ENCODE results near the gene EML6. TPM values are rescaled to one million over a fixed set of nuclear protein-coding genes. Genes with fewer than 3 reads are reported as not detected.

Gene EML6
- total RNA-seq, 2 donors from 2014 or later, result 1.4 to 2.1 TPM

DNA sequence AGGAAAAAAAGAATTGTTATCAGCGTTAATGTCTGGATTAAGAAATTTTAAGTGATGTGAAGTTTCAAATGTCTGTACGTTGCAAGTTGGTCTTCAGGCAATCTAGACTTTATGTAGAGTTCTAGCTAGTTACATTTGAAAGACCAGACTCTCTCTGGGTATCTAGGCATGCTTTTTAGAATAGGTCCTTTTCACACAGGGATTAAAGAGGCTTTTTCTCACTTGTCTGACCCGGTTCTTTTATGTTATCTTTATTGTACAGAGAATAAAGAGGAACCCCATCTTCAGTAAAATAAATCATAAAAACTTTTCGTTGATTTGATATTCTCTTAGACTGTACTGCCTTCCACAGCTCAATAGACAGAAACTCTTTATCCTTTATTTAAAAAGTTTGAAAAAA lies 8.5 kb upstream of the EML6 start:
- peaks cover 34% of the 10 kb centered on the region for H3K27me3 Mint-ChIP-seq (ENCODE audit: insufficient read depth)
- no peaks in the 10 kb centered on the region for H3K36me3 Mint-ChIP-seq (ENCODE audit: low read depth)
- H3K4me3 Mint-ChIP-seq, result no peak overlapping the region
- Histone ChIP-seq H3K4me3 (ENCODE audit: low read length) (no peak overlapping the region), H3K4me1 (ENCODE audit: control insufficient read depth, insufficient read depth, low read length) (no peaks in the 10 kb centered on the region), H3K9me3 (ENCODE audit: control insufficient read depth, low read length) (no peaks in the 10 kb centered on the region), H3K9ac (ENCODE audit: extremely low read depth, low read length, poor library complexity, severe bottlenecking) (no peak overlapping the region), H3K27me3 (ENCODE audit: control insufficient read depth, insufficient read depth, low read length, poor library complexity, severe bottlenecking) (peaks cover 34% of the 10 kb centered on the region), H3K27ac (ENCODE audit: low read depth, low read length) (no peak overlapping the region), H3K36me3 (ENCODE audit: control insufficient read depth, insufficient read depth, low read length) (no peaks in the 10 kb centered on the region)
- H3K4me1 Mint-ChIP-seq, result no peaks in the 10 kb centered on the region
- no peaks in the 10 kb centered on the region for H3K9me3 Mint-ChIP-seq
- 50 to 58% methylated on average over 3 of the region's 4 CpGs for WGBS, 2 experiments (ENCODE audit: insufficient coverage in 1 of 2, insufficient read length in 1 of 2)
- no peak for DNase-seq
- TF ChIP-seq, protein P1, sequence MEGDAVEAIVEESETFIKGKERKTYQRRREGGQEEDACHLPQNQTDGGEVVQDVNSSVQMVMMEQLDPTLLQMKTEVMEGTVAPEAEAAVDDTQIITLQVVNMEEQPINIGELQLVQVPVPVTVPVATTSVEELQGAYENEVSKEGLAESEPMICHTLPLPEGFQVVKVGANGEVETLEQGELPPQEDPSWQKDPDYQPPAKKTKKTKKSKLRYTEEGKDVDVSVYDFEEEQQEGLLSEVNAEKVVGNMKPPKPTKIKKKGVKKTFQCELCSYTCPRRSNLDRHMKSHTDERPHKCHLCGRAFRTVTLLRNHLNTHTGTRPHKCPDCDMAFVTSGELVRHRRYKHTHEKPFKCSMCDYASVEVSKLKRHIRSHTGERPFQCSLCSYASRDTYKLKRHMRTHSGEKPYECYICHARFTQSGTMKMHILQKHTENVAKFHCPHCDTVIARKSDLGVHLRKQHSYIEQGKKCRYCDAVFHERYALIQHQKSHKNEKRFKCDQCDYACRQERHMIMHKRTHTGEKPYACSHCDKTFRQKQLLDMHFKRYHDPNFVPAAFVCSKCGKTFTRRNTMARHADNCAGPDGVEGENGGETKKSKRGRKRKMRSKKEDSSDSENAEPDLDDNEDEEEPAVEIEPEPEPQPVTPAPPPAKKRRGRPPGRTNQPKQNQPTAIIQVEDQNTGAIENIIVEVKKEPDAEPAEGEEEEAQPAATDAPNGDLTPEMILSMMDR (conservative IDR thresholded peaks at IDR 0.05), result no peak
- H3K27ac Mint-ChIP-seq, result no peak overlapping the region

DNA sequence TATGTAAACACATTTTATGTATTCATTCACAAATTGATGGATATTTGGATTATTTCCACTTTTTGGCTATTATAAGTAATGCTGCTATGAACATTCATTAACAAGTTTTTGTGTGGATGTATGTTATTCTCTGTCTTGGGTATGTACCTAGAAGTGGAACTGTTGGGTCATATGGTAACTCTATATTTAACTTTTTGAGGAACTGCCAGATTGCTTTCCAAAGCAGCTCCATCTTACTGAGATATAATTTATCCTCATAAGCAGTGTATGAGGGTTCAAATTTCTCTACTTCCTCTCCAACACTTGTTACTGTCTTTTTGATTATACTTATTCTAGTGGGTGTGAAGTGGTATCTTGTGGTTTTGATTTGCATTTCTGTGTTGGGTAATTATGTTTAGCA lies 7.1 kb upstream of the EML6 start:
- H3K27ac ChIP-seq (ENCODE audit: low read depth, low read length), result no peak overlapping the region
- no peak overlapping the region for H3K9ac ChIP-seq (ENCODE audit: extremely low read depth, low read length, poor library complexity, severe bottlenecking)
- no peak overlapping the region for H3K27ac Mint-ChIP-seq
- H3K4me3 Mint-ChIP-seq, result no peak overlapping the region
- H3K9me3 ChIP-seq (ENCODE audit: control insufficient read depth, low read length), result no peaks in the 10 kb centered on the region
- peaks cover 47% of the 10 kb centered on the region for H3K27me3 ChIP-seq (ENCODE audit: control insufficient read depth, insufficient read depth, low read length, poor library complexity, severe bottlenecking)
- TF ChIP-seq, protein P1 (conservative IDR thresholded peaks at IDR 0.05), result no peak
- H3K4me3 ChIP-seq (ENCODE audit: low read length), result no peak overlapping the region
- H3K36me3 ChIP-seq (ENCODE audit: control insufficient read depth, insufficient read depth, low read length), result no peaks in the 10 kb centered on the region
- no peak for DNase-seq
- no peaks in the 10 kb centered on the region for H3K36me3 Mint-ChIP-seq (ENCODE audit: low read depth)
- peaks cover 38% of the 10 kb centered on the region for H3K27me3 Mint-ChIP-seq (ENCODE audit: insufficient read depth)
- no peaks in the 10 kb centered on the region for H3K9me3 Mint-ChIP-seq
- no peaks in the 10 kb centered on the region for H3K4me1 Mint-ChIP-seq
- H3K4me1 ChIP-seq (ENCODE audit: control insufficient read depth, insufficient read depth, low read length), result no peaks in the 10 kb centered on the region

DNA sequence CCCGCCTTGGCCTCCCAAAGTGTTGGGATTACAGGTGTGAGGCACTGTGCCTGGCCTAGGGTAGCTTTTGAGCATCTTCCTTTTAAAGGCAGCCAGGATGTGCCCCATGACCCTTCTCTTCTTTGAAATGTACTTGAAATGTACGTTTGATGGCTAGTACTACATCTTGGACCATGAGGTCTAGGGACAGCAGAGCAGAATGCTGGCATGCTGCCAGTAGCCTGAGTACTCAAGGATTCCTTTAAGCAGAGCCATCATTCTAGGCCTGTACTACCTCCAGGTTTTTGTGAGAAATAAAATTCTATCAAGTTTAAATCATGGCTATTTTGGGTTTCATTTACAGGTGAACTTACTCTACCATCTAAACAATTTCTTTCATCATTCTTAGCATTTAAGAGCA lies 2.9 kb upstream of the EML6 start:
- Histone ChIP-seq H3K36me3 (ENCODE audit: control insufficient read depth, insufficient read depth, low read length) (no peaks in the 10 kb centered on the region), H3K9ac (ENCODE audit: extremely low read depth, low read length, poor library complexity, severe bottlenecking) (no peak overlapping the region), H3K9me3 (ENCODE audit: control insufficient read depth, low read length) (no peaks in the 10 kb centered on the region), H3K4me3 (ENCODE audit: low read length) (no peak overlapping the region), H3K27ac (ENCODE audit: low read depth, low read length) (no peak overlapping the region), H3K27me3 (ENCODE audit: control insufficient read depth, insufficient read depth, low read length, poor library complexity, severe bottlenecking) (peaks cover 79% of the 10 kb centered on the region), H3K4me1 (ENCODE audit: control insufficient read depth, insufficient read depth, low read length) (no peaks in the 10 kb centered on the region)
- Mint-ChIP-seq H3K27me3 (ENCODE audit: insufficient read depth) (peaks cover 64% of the 10 kb centered on the region), H3K27ac (no peak overlapping the region), H3K4me3 (no peak overlapping the region), H3K9me3 (no peaks in the 10 kb centered on the region), H3K4me1 (peaks cover 10% of the 10 kb centered on the region), H3K36me3 (ENCODE audit: low read depth) (no peaks in the 10 kb centered on the region)
- TF ChIP-seq, protein P1 (conservative IDR thresholded peaks at IDR 0.05), result no peak
- DNase-seq, result no peak
- 78 to 91% methylated on average over 2 of the region's 2 CpGs for WGBS, 2 experiments (ENCODE audit: insufficient coverage in 1 of 2, insufficient read length in 1 of 2)

Measured in endodermal cell (in vitro differentiated cells).